GM18526 (cell line): Measurements from ENCODE around the gene COBL.

ENCODE experiments used
- POLR2A ChIP-seq: IDR thresholded peaks from 3 replicates; pipeline ENCODE4 v1.6.1; 2011; ENCODE audit not compliant: insufficient read length; ENCODE audit errors: extremely low read depth

The COBL gene

GRCh38 chr7:51316666-51317581, at the start of gene COBL:
Gene COBL, minus strand, starts transcription at chr7:51316809. Its CDS starts 176 bp downstream, at chr7:51316633.
- TF ChIP-seq POLR2A = no peak

- TF ChIP-seq POLR2A = no peak
Measured at GRCh38 chr7:51366172-51366728, 49.6 kb upstream of the COBL start.

- no peak for TF ChIP-seq POLR2A
Measured at GRCh38 chr7:51357821-51358220, 41.2 kb upstream of the COBL start.

GRCh38 chr7:51356849-51357516, 40.4 kb upstream of the COBL start:
- no peak for TF ChIP-seq POLR2A

- TF ChIP-seq POLR2A = no peak
Measured at GRCh38 chr7:51354897-51355296, 38.3 kb upstream of the COBL start.

GRCh38 chr7:51354434-51354833, 37.8 kb upstream of the COBL start:
- TF ChIP-seq POLR2A = no peak

- no peak for TF ChIP-seq POLR2A
Measured at GRCh38 chr7:51352174-51353100, 35.8 kb upstream of the COBL start.

GRCh38 chr7:51351661-51352060, 35.1 kb upstream of the COBL start:
- no peak for TF ChIP-seq POLR2A

GRCh38 chr7:51350546-51350896, 33.9 kb upstream of the COBL start:
- TF ChIP-seq POLR2A = no peak

- TF ChIP-seq POLR2A = no peak
Measured at GRCh38 chr7:51349820-51350545, 33.4 kb upstream of the COBL start.

- no peak for TF ChIP-seq POLR2A
Measured at GRCh38 chr7:51346126-51346525, 29.5 kb upstream of the COBL start.

GRCh38 chr7:51344406-51345138, 28.0 kb upstream of the COBL start:
- TF ChIP-seq POLR2A = no peak

- TF ChIP-seq POLR2A = no peak
Measured at GRCh38 chr7:51340936-51341335, 24.3 kb upstream of the COBL start.
